Stimulated activated CD8-positive, alpha-beta memory T cell treated with anti-CD3 and anti-CD28 coated beads, Interleukin-7, amount 100 ng/mL, for 48 hours (primary cell): ENCODE data around the gene ARSD.
"Not testable (repeated sequence)": the region's sequence is repeated elsewhere in the genome, so short reads cannot be mapped to it uniquely, and the experiment has no call there.

Source experiments
- DNase-seq, 2 donors: peaks; one replicate each; pipeline ENCODE4 v3.0.0-alpha.2; 2020; ENCODE audit warnings: low read depth in 1 of 2; ENCODE audit errors: extremely low read depth in 1 of 2

ARSD gene

DNA sequence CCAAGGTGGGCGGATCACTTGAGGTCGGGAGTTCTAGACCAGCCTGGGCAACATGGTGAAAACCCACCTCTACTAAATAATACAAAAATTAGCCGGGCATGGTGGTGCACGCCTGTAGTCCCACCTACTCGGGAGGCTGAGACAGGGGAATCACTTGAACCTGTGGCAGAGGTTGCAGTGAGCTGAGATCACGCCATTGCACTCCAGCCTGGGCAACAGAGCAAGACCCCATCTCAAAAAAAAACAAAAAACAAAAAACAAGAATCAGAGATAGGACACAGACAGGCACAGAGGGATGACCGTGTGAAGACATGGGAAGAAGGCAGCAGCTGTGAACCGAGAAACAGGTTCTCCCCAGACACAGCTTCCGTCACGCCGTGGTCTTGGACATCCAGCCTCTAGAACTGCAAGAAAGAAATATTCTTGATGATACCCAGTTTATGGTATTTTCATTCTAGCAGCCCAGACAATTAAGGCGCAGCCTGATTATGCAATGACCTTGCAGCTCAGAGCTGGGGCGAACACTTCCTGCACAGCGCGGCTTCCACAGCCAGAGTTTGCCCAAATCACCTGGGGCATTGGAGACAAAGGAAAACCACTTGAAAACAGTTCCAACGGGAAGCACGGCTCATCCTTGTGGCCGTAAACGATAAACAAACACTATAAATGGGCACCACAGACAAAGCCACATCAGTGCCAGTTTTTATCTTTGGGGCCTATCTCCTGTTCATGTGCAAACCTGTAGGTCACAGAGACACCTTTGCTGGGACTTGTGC, 4.2 kb upstream of the ARSD start:
- no peak for DNase-seq

DNA sequence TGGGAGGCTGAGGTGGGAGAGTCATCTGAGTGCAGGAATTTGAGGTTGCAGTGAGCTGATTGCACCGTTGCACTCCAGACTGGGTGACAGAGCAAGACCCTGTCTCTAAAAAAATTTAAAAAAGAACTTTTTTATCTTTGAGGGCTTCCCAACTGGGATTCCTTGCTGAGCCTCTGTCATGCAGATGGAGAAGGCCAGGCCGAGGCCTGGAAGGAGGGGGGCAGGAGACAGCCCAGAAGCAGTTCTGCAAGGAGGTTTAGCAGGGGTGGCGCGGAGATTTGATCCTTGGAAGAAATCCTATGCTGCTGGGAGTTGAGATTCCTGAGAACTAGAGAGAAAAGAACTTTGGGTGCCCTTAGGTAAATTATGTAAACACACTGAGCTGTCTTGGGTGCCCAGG, 2.5 kb upstream of the ARSD start:
- no peak for DNase-seq

DNA sequence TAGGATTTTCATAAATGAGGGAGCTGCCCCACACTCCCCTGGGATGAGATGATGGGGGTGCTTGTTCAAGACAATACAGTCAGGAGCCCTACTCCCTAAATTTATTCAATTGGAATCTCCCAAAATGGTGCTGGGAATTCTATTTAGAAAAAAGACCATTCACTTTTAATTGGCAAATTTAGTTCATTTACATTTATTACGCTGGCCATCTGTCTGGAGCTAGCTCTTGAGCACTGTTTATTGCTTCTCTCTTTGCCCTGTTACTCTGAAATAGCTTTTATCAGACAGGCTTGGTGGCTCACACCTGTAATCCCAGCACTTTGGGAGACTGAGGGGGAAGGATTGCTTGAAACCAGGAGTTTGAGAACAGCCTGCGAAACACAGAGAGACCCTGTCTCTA, 2.0 kb upstream of the ARSD start:
- no peak for DNase-seq

DNA sequence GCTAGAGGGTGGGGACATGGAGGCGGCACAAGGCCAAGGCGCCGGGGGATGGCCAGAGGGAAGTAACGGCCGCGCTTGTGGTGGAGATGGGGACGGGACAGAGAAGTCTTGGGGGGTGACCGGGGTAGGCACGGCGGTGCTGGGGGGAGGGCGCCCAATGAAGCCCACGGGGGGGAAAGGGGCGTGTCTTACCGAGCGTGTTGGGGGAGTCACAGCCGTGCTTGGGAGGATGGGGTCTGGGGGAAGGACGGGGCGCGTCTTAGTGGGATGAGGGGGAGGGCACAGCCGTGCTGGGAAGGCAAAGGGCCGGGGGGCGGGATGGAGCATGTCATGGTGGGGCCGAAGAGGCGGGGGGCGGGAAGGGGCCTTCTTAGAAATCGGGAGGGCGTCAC, 952 bp downstream of the ARSD start:
- no peak for DNase-seq

DNA sequence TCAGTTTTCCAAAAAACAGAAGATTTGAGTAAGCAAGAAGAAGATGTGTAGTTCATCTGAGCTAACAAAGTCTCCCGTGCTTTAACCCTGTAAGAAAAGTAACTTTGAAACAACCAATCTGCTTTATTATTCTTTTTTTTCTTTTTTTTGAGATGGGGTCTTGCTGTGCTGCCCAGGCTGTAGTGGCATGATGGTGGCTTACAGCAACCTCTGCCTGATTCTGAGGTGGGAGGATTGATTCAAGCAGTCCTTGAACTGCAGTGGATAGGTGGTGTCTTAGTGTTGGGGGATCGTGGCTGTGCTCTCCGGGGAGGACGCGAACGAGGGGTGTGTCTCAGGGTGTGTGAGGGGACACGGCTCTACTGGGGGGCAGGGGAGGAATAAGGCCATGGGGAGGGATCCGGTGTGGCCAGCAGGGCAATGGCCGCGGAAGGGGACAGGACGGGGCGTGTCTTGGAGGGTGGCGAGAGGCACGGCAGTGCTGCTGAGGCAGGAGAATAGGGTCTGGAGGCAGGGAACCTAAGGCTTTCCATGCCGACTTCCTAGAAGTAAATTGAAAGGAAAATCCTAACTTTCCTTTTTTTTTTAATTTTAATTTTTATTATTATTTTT, 2.4 kb downstream of the ARSD start:
- DNase-seq: no peak

DNA sequence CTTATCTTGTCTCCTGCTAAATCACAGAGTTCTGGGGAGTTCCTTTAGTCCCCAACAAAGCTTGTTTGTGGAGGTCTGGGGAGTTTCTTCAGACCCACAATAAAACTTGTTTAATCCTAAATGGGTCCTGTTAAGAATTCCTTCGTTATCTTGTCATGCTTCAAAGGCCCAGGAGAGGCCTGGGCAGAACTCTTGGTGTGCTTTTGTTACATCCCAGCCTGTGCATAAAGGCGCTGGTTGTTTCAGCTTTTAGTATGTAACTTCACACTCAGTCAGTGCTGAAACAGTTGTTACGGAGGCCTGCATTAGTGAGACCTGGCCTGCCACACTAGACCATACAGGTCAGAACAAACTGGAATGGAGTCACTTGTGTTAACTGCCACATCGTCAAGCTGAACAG, 2.9 kb downstream of the ARSD start:
- not testable (repeated sequence) for DNase-seq

DNA sequence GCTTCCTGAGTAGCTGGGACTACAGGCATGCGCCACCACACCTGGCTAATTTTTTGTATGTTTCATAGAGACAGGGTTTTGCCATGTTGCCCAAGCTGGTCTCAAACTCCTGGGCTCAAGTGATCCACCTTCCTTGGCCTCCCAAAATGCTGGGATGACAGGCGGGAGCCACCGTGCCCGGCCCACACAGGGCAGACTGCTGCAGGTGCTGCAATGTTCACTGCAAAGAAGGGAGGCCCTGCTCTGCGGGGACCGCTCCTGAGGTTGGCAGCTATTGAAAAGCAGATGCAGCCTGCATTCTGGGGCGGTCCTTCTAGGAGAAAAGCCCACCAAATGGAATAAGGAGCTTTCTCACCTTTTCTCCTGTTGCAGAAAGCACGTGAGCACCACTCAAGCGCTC, 5.0 kb downstream of the ARSD start:
- no peak for DNase-seq

DNA sequence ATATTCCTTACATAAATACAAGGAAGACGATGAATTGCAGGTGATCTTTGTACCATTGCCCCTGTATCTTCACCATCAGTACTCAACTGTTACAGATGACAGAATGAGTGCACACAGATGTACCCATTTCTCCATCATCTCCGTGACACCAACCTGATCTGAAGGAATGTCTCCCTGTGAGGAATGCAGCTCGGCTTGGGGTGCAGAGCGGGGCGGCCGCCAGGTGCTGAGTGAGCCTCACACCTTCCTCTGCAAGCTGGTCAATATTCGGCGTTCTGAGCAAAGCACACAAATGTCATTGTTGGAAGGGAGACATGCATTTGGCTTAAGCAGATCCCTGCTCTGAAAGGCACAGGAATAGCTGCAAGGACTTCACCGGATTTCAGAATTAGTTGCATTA, 7.4 kb downstream of the ARSD start:
- DNase-seq: no peak

DNA sequence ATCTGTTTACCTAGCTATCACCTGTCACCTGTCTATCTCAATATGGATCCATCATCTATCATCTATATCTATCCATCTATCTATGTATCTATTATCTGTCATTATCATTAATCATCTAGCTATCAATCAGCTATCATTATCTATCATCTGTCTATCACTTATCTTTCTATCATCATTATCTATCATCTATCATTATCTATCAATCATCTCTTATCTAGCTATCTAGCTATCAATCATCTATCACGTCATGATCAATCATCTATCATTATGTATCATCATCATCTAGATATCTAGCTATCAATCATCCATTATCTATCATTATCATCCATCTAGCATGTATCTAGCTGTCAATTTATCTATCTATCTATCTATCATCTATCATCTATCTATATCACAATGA, 7.9 kb downstream of the ARSD start:
- DNase-seq: no peak

DNA sequence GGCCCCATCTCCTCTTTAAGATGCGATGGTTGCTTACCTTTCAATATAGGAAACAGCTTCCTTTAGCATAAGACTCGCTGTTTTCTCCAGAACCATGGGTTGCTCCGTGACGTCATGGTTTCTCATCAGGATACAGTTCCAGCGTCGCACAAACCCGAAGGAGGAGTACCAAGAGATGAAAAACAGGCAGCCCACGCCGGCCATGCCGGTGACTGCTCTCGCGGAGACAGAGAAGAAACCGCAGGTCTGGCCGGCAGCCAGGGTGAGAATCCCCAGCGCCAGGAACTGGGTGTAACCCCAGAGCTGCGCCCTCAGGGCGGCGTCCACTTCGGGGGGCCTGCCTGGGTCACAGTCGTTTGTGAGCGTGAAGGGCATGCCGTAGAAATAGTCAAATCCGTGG, 11.4 kb downstream of the ARSD start:
- DNase-seq: no peak

DNA sequence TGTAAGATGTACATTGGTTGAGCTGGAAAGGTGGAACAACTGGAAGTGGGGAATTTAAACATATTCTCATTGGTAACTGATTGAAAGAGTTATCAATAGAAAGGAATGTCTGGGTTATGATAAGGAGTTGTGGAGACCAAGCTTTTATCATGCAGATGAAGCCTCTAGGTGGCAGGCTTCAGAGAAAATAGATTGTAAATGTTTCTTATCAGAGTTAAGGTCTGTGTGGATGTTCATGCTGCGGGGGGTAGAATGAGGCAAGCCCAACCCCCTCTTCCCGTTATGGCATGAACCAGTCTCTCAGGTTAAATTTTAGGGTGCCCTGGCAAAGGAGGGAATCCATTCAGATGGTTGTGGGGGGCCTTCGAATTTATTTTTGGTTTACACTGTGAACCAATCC, 16.0 kb downstream of the ARSD start:
- no peak for DNase-seq

DNA sequence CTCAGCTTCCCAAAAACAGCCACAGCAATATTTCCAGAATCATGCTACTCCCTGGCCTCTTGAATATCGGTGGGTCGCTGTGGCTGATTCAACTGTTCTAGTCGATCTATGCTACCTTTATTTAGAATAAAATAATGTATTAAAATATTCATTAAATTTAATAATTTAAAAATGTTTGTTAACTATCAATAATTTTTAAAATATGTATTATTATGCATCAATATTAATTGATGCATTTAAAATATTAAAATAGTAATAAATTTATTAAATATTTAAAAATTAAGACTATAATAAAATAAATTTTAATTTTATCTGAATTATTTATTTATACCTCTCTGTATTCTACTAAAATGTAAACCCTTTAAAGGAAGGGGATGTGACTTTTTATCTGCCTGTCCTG, 19.0 kb downstream of the ARSD start:
- no peak for DNase-seq

DNA sequence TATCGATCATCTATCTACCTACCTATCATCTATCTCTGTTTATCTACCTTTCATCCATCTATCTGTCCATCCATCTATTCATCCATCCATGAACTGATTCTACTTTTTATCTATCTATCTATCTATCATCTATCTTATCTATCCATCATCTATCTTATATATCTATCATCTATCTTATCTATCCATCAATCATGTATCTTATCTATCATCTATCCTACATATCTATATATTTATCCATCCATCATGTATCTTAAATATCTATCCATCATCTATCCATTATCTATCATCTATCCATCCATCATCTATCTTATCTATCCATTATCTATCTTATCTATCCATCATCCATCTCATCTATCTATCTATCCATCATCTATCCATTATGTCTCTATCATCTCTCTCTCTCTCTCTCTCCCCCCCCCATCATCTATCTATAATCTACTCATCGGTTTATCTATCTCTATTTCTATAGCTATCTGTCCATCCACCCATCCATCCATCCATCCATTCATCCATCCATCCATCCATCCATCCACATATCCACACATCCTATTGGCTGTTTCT, 20.9 kb downstream of the ARSD start:
- no peak for DNase-seq

DNA sequence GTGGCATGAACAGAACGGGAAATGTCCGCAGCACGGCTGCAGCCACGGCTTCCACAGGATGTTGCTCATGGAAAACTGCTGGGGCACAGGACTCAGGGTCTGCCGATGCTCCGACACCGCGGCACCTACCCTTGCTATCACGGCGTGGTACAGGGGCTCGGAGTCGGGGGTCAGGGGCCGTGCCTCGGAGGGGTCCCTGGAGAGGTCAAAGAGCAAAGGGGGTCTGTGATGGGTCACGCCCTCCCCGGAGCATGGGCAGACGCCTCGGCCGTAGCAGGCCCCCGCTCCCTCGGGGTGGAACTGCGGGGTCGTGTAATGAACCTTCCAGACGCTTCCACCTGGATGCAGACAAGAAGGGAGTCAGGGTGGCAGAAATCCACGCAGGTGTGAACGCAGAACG, 21.8 kb downstream of the ARSD start:
- no peak for DNase-seq

DNA sequence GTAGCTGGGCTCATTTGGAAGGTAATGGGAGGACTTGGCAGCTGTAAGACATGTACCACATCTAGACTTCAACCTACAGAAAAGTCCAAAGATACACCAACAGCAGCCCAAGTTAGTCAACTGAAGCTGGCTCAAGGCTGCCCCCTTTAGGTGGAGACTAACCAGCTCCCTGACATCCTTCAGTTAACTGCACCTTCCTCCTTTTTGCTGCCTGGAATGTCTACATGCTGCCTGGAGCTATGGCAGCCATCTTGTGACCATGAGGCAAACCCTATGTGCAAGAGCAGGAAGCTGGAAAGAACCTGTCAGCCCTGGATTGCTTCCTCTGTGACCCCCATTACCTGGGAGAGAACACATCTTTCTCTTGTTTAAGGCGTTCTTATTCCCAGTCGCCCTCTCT, 25.8 kb downstream of the ARSD start:
- DNase-seq: no peak

DNA sequence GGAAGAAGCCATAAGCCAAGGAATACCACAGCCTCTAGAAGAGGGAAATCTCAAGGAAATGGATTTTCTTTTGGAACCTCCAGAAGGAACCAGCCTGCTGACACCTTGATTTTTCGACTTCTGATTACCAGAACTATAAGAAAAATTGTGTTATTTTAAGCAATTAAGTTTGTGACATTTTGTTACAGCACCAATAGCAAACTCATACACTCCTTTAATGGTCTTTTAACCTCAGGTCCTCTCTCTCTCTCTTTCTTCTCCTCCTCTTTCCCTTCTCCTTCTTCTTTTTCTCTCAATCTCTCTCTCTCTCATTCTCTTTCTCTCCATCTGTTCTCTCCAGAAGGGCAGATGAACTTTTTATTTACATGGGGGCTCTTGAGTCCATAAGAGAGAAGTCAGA, 26.3 kb downstream of the ARSD start:
- DNase-seq: no peak

DNA sequence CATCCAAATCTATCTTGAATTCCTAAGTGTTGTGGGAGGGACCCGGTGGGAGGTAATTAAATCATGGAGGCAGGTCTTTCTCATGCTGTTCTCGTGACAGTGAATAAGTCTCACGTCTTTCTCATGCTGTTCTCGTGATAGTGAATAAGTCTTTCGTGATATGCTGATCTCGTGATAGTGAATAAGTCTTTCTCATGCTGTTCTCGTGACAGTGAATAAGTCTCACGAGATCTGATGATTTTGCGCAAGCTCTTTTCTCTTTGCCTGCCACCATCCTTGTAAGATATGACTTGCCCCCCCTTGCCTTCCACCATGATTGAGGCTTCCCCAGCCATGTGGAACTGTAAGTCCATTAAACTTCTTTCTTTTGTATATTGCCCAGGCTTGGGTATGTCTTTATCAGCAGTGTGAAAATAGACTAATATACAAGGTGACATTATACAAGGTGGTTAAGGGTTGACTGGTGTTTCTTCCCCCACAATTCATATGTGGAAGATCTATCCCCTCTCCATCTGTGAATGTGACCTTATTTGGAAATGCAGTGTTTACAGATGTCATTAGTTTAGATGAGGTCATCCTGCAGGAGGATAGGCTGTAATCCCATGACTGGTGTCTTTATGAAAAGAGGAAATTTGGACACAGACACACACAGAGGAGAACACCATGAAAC, 27.6 kb downstream of the ARSD start:
- no peak for DNase-seq

DNA sequence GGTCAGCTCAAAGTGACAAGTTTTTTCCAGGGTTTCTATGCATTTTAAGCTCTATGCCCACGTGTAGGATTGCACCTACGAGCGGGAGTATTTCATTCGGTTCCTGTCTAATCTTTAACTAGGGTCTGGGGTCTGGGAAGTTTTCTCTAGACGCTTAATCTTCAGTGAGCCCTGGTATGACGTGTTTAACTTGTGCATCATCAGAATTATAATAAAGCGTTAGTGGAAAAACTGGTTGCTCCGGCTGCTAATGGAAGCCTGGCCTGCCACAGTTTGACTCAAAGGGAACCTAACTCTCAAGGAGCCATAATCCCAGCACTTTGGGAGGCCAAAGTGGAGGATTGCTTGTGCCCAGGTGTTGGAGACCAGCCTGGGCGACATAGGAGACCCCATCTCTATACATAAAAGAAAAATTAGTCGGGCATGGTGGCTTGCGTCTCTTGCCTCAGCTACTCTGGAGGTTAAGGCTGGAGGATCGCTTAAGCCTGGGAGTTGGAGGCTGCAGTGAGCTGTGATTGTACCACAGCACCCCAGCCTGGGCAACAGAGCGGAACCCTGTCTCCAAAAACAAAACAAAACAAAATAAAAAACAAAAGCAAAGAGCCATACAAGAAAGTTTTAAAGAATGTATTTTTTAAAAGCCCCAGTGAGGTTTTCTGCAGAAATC, 30.2 kb downstream of the ARSD start:
- DNase-seq: no peak

DNA sequence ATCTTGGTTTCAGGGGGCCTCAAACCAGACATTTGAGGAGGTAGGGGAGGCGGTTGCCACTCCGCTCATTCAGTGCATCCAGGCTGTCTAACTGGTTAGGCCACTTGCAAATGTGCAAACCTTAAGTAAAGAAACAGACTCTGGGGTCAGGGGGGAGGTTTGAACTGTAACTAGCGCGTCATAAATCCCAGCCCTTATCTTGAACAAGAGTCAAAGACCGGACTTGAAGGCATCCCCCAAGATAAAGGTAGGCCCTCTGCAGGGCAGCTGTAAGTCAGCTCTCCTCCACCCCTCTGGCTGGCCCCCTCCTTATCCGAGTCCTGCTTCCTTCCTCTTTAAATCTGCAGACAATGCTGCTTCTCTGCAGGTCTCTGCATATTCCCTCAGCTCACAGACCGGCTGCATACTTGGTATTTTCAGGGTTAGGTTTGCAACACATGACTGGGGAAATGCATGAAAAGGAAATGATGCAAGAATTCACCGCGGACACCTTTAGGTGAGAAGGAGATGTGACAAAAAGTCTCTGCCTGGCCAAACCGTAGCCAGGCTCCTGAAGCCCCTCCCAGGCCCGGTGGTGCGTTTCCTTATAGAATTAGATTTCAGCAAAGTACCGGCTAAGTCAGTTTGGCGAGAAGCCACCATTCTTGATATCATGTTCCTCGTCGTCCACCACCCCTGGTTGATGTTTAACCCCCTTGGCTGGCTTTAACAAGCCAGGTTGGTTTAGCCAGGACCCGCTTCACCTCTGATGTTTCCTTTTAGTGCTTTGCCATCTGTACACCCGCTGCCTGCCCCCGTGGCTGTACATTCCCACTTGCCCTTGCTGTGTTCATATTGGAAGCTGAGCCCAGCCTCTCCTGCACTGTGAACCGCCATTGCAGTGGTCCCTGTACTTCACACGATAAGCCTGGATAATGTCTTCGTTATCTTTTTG, 31.2 kb downstream of the ARSD start:
- not testable (repeated sequence) for DNase-seq

DNA sequence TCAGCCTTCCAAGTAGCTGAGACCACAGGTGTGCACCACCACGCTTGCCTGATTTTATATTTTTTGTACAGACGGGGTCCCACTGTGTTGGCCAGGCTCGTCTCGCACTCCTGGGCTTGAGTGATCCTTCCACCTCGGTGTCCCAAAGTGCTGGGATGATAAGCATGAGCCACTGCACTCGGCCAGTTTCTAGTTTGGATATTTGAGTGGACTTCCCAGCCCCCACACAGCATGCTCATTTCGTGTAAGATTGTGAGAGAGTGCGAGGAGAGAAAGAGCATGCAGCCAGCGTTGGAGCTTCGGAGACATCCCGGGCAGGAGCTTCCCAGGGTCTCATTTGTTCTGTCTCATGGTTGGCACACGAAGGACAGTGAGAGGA, 31.8 kb downstream of the ARSD start:
- DNase-seq: no peak
